Endothelial cell (in vitro differentiated cells): ENCODE results near the gene SLC66A2. TPM values are rescaled to one million over a fixed set of nuclear protein-coding genes. Genes with fewer than 3 reads are reported as not detected.

Experiments
- DNase-seq: peaks from one replicate; pipeline ENCODE4 v3.0.0; 2021; ENCODE audit warnings: low spot score
- H3K27ac Mint-ChIP-seq: one replicate; pipeline ENCODE4 v1.8.0; 2021; ENCODE audit warnings: mixed read lengths, inconsistent platforms; ENCODE audit not compliant: unreplicated experiment
- H3K27me3 Mint-ChIP-seq: one replicate; pipeline ENCODE4 v1.8.0; 2021; ENCODE audit warnings: mild to moderate bottlenecking, moderate library complexity, mixed read lengths, inconsistent platforms; ENCODE audit not compliant: unreplicated experiment
- H3K36me3 Mint-ChIP-seq: one replicate; pipeline ENCODE4 v1.8.0; 2021; ENCODE audit warnings: mild to moderate bottlenecking, low read depth, mixed read lengths, inconsistent platforms; ENCODE audit not compliant: unreplicated experiment
- H3K4me1 Mint-ChIP-seq: one replicate; pipeline ENCODE4 v1.8.0; 2021; ENCODE audit warnings: mild to moderate bottlenecking, mixed read lengths, inconsistent platforms; ENCODE audit not compliant: unreplicated experiment
- H3K4me3 Mint-ChIP-seq: one replicate; pipeline ENCODE4 v1.8.0; 2021; ENCODE audit warnings: mild to moderate bottlenecking, mixed read lengths, inconsistent platforms; ENCODE audit not compliant: unreplicated experiment
- H3K9me3 Mint-ChIP-seq: one replicate; pipeline ENCODE4 v1.8.0; 2021; ENCODE audit warnings: mixed read lengths, inconsistent platforms; ENCODE audit not compliant: unreplicated experiment
- CTCF ChIP-seq: fragments of 200-600 bp; sonication (generic); IDR thresholded peaks from one replicate; pipeline ENCODE4 v1.5.0; 2021; ENCODE audit warnings: antibody characterized with exemption; ENCODE audit not compliant: unreplicated experiment
- total RNA-seq: library from RNA; stranded (reverse); fragmentation: NEBNext Ultra II Directional; extraction: Animal tissue kit (Norgen Biotek cat#: 25700); gene quantifications from one replicate; pipeline ENCODE4 v1.2.1, GENCODE V29; 2021; ENCODE audit not compliant: unreplicated experiment

The SLC66A2 gene
- total RNA-seq, 1 donor from 2014 or later, result 31.8 TPM

- H3K4me1 Mint-ChIP-seq, result no peaks in the 10 kb centered on the region
- H3K36me3 Mint-ChIP-seq, result no peaks in the 10 kb centered on the region
- TF ChIP-seq CTCF, result no peak
- DNase-seq, result no peak
- H3K9me3 Mint-ChIP-seq, result no peaks in the 10 kb centered on the region
- no peak overlapping the region for H3K4me3 Mint-ChIP-seq
- H3K27ac Mint-ChIP-seq, result no peak overlapping the region
- H3K27me3 Mint-ChIP-seq, result peaks cover 6% of the 10 kb centered on the region
Measured at GRCh38 chr18:79875931-79876461, 75.5 kb downstream of the SLC66A2 start.

GRCh38 chr18:79875531-79875919, 75.9 kb downstream of the SLC66A2 start:
- Mint-ChIP-seq H3K27me3 (peaks cover 8% of the 10 kb centered on the region), H3K4me1 (no peaks in the 10 kb centered on the region), H3K36me3 (no peaks in the 10 kb centered on the region), H3K4me3 (no peak overlapping the region), H3K27ac (no peak overlapping the region), H3K9me3 (no peaks in the 10 kb centered on the region)
- DNase-seq, result no peak
- no peak for TF ChIP-seq CTCF

- peaks cover 8% of the 10 kb centered on the region for H3K27me3 Mint-ChIP-seq
- H3K9me3 Mint-ChIP-seq, result no peaks in the 10 kb centered on the region
- DNase-seq, result no peak
- TF ChIP-seq CTCF, result no peak
- no peaks in the 10 kb centered on the region for H3K36me3 Mint-ChIP-seq
- H3K4me3 Mint-ChIP-seq, result no peak overlapping the region
- H3K4me1 Mint-ChIP-seq, result no peaks in the 10 kb centered on the region
- H3K27ac Mint-ChIP-seq, result no peak overlapping the region
Measured at GRCh38 chr18:79874553-79875530, 76.6 kb downstream of the SLC66A2 start.

GRCh38 chr18:79873449-79874110, 77.9 kb downstream of the SLC66A2 start:
- Mint-ChIP-seq H3K4me1 (no peaks in the 10 kb centered on the region), H3K27me3 (peaks cover 8% of the 10 kb centered on the region), H3K27ac (no peak overlapping the region), H3K9me3 (no peaks in the 10 kb centered on the region), H3K36me3 (no peaks in the 10 kb centered on the region), H3K4me3 (no peak overlapping the region)
- no peak for TF ChIP-seq CTCF
- DNase-seq, result no peak
